ENCODE results near the gene RNGTT. TPM values are rescaled to one million over a fixed set of nuclear protein-coding genes. Genes with fewer than 3 reads are reported as not detected.

Gene RNGTT
- total RNA-seq, 1 donor = 24.9 TPM

DNA sequence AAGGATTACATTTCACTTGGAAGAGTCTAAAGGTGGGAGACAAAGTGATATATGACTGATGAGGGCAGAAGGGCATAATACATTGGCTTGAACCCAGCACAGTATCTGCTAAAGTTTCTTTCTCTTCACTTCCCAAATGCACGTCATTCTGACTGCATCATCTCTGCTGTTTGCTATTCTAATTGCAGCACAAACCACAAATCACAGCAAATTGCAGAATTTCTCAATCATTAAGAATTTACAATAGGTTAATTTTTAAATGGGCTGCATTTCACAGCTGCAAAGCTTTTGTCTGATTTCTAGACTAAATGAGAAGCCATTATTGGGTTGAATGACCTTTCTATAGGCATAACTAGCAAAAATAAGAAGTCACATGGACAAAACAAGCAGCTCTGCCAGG, 337.0 kb downstream of the RNGTT start:
- no peak for TF ChIP-seq CTCF (IDR thresholded peaks at IDR 0.05; ENCODE audit: insufficient read depth, low read length)
- DNase-seq (ENCODE audit: low read depth) = no peak
- H3K4me3 ChIP-seq (ENCODE audit: low read depth, low read length) = no peak overlapping the region

GRCh38 chr6:88623531-88623930, 339.9 kb downstream of the RNGTT start:
- no peak overlapping the region for H3K4me3 ChIP-seq (ENCODE audit: low read depth, low read length)
- DNase-seq (ENCODE audit: low read depth) = no peak
- TF ChIP-seq CTCF (IDR thresholded peaks at IDR 0.05; ENCODE audit: insufficient read depth, low read length) = no peak

GRCh38 chr6:88619951-88620350, 343.5 kb downstream of the RNGTT start:
- no peak for TF ChIP-seq CTCF (IDR thresholded peaks at IDR 0.05; ENCODE audit: insufficient read depth, low read length)
- no peak overlapping the region for H3K4me3 ChIP-seq (ENCODE audit: low read depth, low read length)
- no peak for DNase-seq (ENCODE audit: low read depth)

- no peak for TF ChIP-seq CTCF (IDR thresholded peaks at IDR 0.05; ENCODE audit: insufficient read depth, low read length)
- no peak overlapping the region for H3K4me3 ChIP-seq (ENCODE audit: low read depth, low read length)
- DNase-seq (ENCODE audit: low read depth) = no peak
Observed at GRCh38 chr6:88616380-88616779, 347.0 kb downstream of the RNGTT start.

GRCh38 chr6:88614316-88614877, 349.0 kb downstream of the RNGTT start:
- TF ChIP-seq CTCF (IDR thresholded peaks at IDR 0.05; ENCODE audit: insufficient read depth, low read length) = no peak
- no peak overlapping the region for H3K4me3 ChIP-seq (ENCODE audit: low read depth, low read length)
- no peak for DNase-seq (ENCODE audit: low read depth)

DNA sequence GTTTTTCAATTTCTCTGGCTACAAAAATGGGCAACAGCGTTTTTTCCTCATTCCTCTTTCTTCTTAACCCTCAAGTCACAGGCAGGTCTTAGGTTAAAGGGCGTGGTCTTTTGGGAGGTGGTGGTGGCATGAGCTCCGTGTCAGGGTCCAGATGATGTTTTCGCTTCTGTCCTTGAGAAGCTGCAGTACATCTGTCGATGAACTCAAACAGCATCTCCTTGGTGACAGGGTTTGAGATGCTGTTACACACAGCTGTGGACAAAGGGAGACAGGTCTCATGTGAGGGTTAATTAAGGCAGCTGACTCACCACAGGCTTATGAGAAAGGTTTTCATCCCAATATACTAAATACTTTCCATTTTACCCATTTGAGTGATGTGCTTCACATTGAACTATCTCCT, 350.8 kb downstream of the RNGTT start:
- DNase-seq (ENCODE audit: low read depth) = no peak
- H3K4me3 ChIP-seq (ENCODE audit: low read depth, low read length) = no peak overlapping the region
- TF ChIP-seq CTCF (IDR thresholded peaks at IDR 0.05; ENCODE audit: insufficient read depth, low read length) = no peak

GRCh38 chr6:88611721-88612120, 351.7 kb downstream of the RNGTT start:
- peak; percentile 16 for DNase-seq (ENCODE audit: low read depth)
- no peak for TF ChIP-seq CTCF (IDR thresholded peaks at IDR 0.05; ENCODE audit: insufficient read depth, low read length)

More at GRCh38 chr6:88611721-88612120, 351.7 kb downstream of the RNGTT start:
- H3K4me3 ChIP-seq (ENCODE audit: low read depth, low read length) = no peak overlapping the region

Measured in fibroblast of the aortic adventitia (primary cell).